Endothelial cell of umbilical vein (primary cell): ENCODE results near the gene ZNF106. TPM values are rescaled to one million over a fixed set of nuclear protein-coding genes. Genes with fewer than 3 reads are reported as not detected.

Experiments
- BruUV-seq: library from RNA; stranded (reverse); fragments of 400-500 nt; replicated peaks from 2 replicates; lab custom pipeline; 2021; lab: Mats Ljungman, UMichigan
- CTCF ChIA-PET: fragments of 300-600, 350-600 bp; sonication (Branson Sonifier 250); formaldehyde crosslinking; loops from one replicate; lab custom pipeline; 2021; ENCODE audit warnings: antibody characterized with exemption, inconsistent platforms; lab: Charles Lee
- POLR2A ChIA-PET: fragments of 300-600, 350-600 bp; sonication (Branson Sonifier 250); formaldehyde crosslinking; loops from one replicate; lab custom pipeline; 2021; ENCODE audit warnings: antibody characterized with exemption, inconsistent platforms; lab: Charles Lee
- DNase-seq: peaks from one replicate; pipeline ENCODE4 v3.0.0-alpha.2; 2011; ENCODE audit warnings: low read depth, low spot score
- FAIRE-seq: peaks from 2 replicates; lab custom pipeline; 2011; peaks lifted over from hg19 to GRCh38; lab: Jason Lieb, UNC
- H2AFZ ChIP-seq: 2 replicates; pipeline ENCODE4 v1.6.0; 2012; ENCODE audit warnings: low read depth, low read length, control low read depth, inconsistent platforms
- H3K27ac ChIP-seq: 2 replicates; pipeline ENCODE4 v1.5.1; 2011; ENCODE audit warnings: low read depth, mild to moderate bottlenecking, control low read depth, low read length, moderate library complexity; ENCODE audit not compliant: insufficient read depth
- H3K27me3 ChIP-seq, 2 experiments: 2 replicates each; pipeline versions ENCODE4 v1.6.0 to v1.6.1; 2011; ENCODE audit warnings: low read length in 2 of 2, mixed read lengths in 1 of 2; ENCODE audit not compliant: control insufficient read depth in 2 of 2, insufficient read depth in 2 of 2
- H3K36me3 ChIP-seq, 2 experiments: 2 replicates in 1 of 2; 3 replicates in 1 of 2; pipeline ENCODE4 v1.5.1; 2011; ENCODE audit warnings: low read length in 2 of 2, mild to moderate bottlenecking in 1 of 2, moderate library complexity in 1 of 2; ENCODE audit not compliant: control insufficient read depth in 2 of 2, insufficient read depth in 2 of 2; ENCODE audit errors: extremely low read depth in 1 of 2
- H3K4me1 ChIP-seq: 3 replicates; pipeline ENCODE4 v1.5.1; 2011; ENCODE audit warnings: mild to moderate bottlenecking, low read length; ENCODE audit not compliant: control insufficient read depth, insufficient read depth; ENCODE audit errors: extremely low read depth
- H3K4me2 ChIP-seq: 2 replicates; pipeline ENCODE4 v1.6.1; 2011; ENCODE audit warnings: low read length, control low read depth, mixed read lengths; ENCODE audit not compliant: insufficient read depth
- H3K4me3 ChIP-seq, 3 experiments: fragments of 200-600 bp in 1 of 3; sonication (generic), shearing (Covaris generic) in 1 of 3; replicated peaks in 1 of 3; 2 replicates each; pipeline ENCODE4 v1.5.1; 2011 to 2016; ENCODE audit warnings: control low read depth in 3 of 3, low read length in 3 of 3, mild to moderate bottlenecking in 2 of 3, inconsistent platforms in 1 of 3, low read depth in 1 of 3, moderate library complexity in 1 of 3; ENCODE audit not compliant: insufficient read depth in 1 of 3
- H3K79me2 ChIP-seq: 2 replicates; pipeline ENCODE4 v1.6.0; 2012; ENCODE audit warnings: low read length, inconsistent platforms; ENCODE audit not compliant: control insufficient read depth, insufficient read depth
- H3K9ac ChIP-seq: replicated peaks from 2 replicates; pipeline ENCODE3; 2011; ENCODE audit warnings: low read length, control low read depth; ENCODE audit not compliant: insufficient read depth; ENCODE audit errors: extremely low read depth
- H3K9me1 ChIP-seq: replicated peaks from 3 replicates; pipeline ENCODE4 v1.6.0; 2011; ENCODE audit warnings: mild to moderate bottlenecking, low read length; ENCODE audit not compliant: control insufficient read depth, insufficient read depth; ENCODE audit errors: extremely low read depth
- H3K9me3 ChIP-seq: replicated peaks from 2 replicates; pipeline ENCODE4 v1.5.1; 2012; ENCODE audit warnings: low read length, inconsistent platforms; ENCODE audit not compliant: control insufficient read depth, insufficient read depth
- H4K20me1 ChIP-seq: replicated peaks from 2 replicates; pipeline ENCODE3; 2011; ENCODE audit warnings: mild to moderate bottlenecking, low read length; ENCODE audit not compliant: control insufficient read depth, insufficient read depth; ENCODE audit errors: extremely low read depth
- EZH2 ChIP-seq: IDR thresholded peaks from 2 replicates; pipeline ENCODE4 v1.6.1; 2012; ENCODE audit warnings: borderline replicate concordance, low read depth, mild to moderate bottlenecking, moderate library complexity, low read length, inconsistent platforms; ENCODE audit not compliant: severe bottlenecking
- FOS ChIP-seq: IDR thresholded peaks from 2 replicates; pipeline ENCODE4 v1.6.1; 2011; ENCODE audit warnings: mild to moderate bottlenecking, low read length, moderate library complexity, borderline replicate concordance; ENCODE audit not compliant: insufficient read depth
- GATA2 ChIP-seq: IDR thresholded peaks from 2 replicates; pipeline ENCODE4 v1.7.0; 2011; ENCODE audit warnings: low read depth, mild to moderate bottlenecking, moderate library complexity, mixed read lengths, low read length; ENCODE audit not compliant: insufficient read length, insufficient read depth
- JUN ChIP-seq: IDR thresholded peaks from 2 replicates; pipeline ENCODE4 v1.6.1; 2011; ENCODE audit warnings: borderline replicate concordance, low read depth; ENCODE audit not compliant: insufficient read length, insufficient read depth
- MYC ChIP-seq: IDR thresholded peaks from one replicate; pipeline ENCODE4 v1.6.1; 2011; ENCODE audit warnings: mild to moderate bottlenecking, low read depth, low read length
- POLR2A ChIP-seq: IDR thresholded peaks from 2 replicates; pipeline ENCODE4 v1.6.1; 2012; ENCODE audit warnings: low read depth, mild to moderate bottlenecking, control low read depth, low read length
- POLR2AphosphoS5 ChIP-seq: IDR thresholded peaks from 2 replicates; pipeline ENCODE4 v1.6.1; 2012; ENCODE audit warnings: low read depth, mild to moderate bottlenecking, control low read depth, low read length, moderate library complexity; ENCODE audit not compliant: insufficient read depth
- dilution Hi-C: fragments of 300-500 bp; cut with MboI; formaldehyde crosslinking; loops from one replicate; pipeline ENCODE4 v1.15.0; 2019; ENCODE audit warnings: low sequenced_read_pairs; ENCODE audit not compliant: extremely low pct_ligation_motif_present
- intact Hi-C: fragments of 100-400 bp; cut with micrococcal nuclease; formaldehyde crosslinking; loops from one replicate; pipeline ENCODE4 v1.10.0; 2022
- polyA plus RNA-seq, 4 experiments: library from polyadenylated mRNA; depleted of rRNA in 3 of 4; stranded (reverse) in 3 of 4; unstranded in 1 of 4; fragments of >200 nt; gene quantifications; 2 replicates each; pipeline versions ENCODE4 v1.2.1 to v1.2.3, GENCODE V29; 2011 to 2012; ENCODE audit warnings: missing spikeins in 1 of 4
- total RNA-seq: library from RNA; stranded (reverse); gene quantifications from 2 replicates; pipeline ENCODE4 v1.2.3, GENCODE V29; 2021
- TF ChIP-seq, protein P1 (sequence below), 2 donors: IDR thresholded peaks; 1 replicate in 1 of 2; 2 replicates in 1 of 2; pipeline ENCODE4 v1.5.1; 2011; ENCODE audit warnings: low read length in 2 of 2, mild to moderate bottlenecking in 2 of 2, moderate library complexity in 2 of 2, control low read depth in 1 of 2, inconsistent platforms in 1 of 2, low read depth in 1 of 2; ENCODE audit not compliant: insufficient read depth in 1 of 2; ENCODE audit errors: extremely low read depth in 1 of 2
- TF ChIP-seq, protein P2 (sequence below): IDR thresholded peaks from 2 replicates; pipeline ENCODE4 v1.6.1; 2011; ENCODE audit not compliant: insufficient read depth, insufficient read length

ZNF106 gene
- total and polyA plus RNA-seq, 2 donors (not counting 3 experiments of a cell fraction or from before 2014, with no cell fraction given), result 18.9 to 53.5 TPM

DNA sequence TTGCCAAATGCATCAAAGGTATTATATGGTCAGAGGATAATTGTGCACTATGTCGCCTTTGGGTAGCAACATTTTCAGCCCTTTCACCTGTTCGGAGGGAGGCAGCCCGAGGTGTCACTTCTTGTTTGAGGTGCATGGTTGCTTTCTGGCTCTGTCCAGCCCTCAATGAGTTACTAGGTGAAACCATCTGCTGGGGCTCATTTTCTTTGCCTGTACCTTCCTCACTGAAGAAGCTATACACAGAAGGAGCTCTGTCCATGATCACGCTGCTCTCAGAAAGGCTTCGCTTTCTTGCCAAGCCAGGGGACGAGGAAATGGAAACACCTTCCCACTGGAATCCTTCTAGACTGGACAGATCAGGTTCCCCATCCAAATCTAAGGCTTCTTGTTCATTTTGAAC, 42.7 kb downstream of the ZNF106 start:
- Histone ChIP-seq H3K27ac (no peak overlapping the region), H3K4me2 (no peak overlapping the region), H3K9me3 (no peaks in the 10 kb centered on the region), H3K9ac (no peak overlapping the region), H3K9me1 (no peaks in the 10 kb centered on the region), H4K20me1 (no peaks in the 10 kb centered on the region), H3K27me3 (no peaks in the 10 kb centered on the region), H3K79me2 (peaks cover 9% of the 10 kb centered on the region), H3K4me3 (no peak overlapping the region), H2AFZ (no peak overlapping the region), H3K4me1 (no peaks in the 10 kb centered on the region), H3K36me3 (peaks cover 23 to 30% of the 10 kb centered on the region in 2 experiments)
- no peak for FAIRE-seq
- no peak for DNase-seq
- intact Hi-C loops (no loop called here), dilution Hi-C loops (no loop called here)
- ChIA-PET CTCF (interaction anchor here (0.6 kb wide), 1 partner anchor 12 kb away, joined by 3 read pairs; no protein-coding TSS in a partner anchor), POLR2A (no interaction called here)
- TF ChIP-seq GATA2 (no peak), POLR2A (no peak), JUN (no peak), EZH2 (no peak), POLR2AphosphoS5 (no peak), MYC (no peak), FOS (no peak)
- TF ChIP-seq, protein P1, sequence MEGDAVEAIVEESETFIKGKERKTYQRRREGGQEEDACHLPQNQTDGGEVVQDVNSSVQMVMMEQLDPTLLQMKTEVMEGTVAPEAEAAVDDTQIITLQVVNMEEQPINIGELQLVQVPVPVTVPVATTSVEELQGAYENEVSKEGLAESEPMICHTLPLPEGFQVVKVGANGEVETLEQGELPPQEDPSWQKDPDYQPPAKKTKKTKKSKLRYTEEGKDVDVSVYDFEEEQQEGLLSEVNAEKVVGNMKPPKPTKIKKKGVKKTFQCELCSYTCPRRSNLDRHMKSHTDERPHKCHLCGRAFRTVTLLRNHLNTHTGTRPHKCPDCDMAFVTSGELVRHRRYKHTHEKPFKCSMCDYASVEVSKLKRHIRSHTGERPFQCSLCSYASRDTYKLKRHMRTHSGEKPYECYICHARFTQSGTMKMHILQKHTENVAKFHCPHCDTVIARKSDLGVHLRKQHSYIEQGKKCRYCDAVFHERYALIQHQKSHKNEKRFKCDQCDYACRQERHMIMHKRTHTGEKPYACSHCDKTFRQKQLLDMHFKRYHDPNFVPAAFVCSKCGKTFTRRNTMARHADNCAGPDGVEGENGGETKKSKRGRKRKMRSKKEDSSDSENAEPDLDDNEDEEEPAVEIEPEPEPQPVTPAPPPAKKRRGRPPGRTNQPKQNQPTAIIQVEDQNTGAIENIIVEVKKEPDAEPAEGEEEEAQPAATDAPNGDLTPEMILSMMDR (IDR thresholded peaks at IDR 0.05; ENCODE audit: extremely low read depth in 1 of 2, insufficient read depth in 1 of 2, low read depth in 1 of 2, low read length in 2 of 2), result no peak
- TF ChIP-seq, protein P2, sequence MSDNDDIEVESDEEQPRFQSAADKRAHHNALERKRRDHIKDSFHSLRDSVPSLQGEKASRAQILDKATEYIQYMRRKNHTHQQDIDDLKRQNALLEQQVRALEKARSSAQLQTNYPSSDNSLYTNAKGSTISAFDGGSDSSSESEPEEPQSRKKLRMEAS, result no peak
- BruUV-seq, result no TSS peak
